Measurements from ENCODE around the gene ALMS1.

GRCh38 chr2:73414696-73415095, 29.1 kb downstream of the ALMS1 start:
- no peak for TF ChIP-seq POLR2A (IDR thresholded peaks at IDR 0.05)
- TF ChIP-seq CTCF (IDR thresholded peaks at IDR 0.05): no peak
